Measurements from ENCODE around the gene ZNF580.

ZNF580 gene

DNA sequence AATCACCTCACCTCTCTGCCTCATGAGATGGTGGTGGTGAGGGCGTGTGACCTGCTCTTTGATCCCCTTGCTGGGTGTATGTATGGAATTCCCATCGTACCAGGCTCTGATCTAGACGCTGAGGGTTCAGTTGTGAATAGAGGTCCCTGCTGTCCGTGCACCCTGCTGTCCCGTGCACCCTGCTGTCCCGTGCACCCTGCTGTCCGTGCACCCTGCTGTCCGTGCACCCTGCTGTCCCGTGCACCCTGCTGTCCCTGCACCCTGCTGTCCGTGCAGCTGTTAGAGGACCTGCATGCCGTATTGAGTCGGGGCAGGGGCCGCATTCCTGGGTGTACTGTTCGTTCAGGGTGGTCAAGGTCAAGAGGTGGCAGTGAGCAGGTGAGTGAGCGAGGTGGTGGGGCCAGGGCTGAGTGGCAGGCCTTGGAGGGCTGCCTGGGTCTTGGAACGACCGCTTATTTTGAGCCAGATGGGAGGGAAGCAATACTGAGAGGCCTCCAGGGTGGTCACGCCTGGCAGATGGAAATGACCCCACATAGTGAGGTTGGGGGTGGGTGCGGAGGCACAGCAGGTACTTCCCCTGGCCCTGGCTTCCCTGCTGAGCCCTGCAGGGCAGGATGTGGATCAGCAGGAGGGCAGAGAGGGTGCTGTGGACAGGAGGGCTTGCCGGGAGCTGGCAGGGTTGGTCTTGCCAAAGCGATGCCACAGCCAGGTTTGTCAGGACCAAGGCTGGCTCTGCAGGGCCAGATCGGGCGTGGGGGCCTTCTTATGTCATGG, 29.7 kb downstream of the ZNF580 start:
- Histone ChIP-seq H3K27me3 (ENCODE audit: control insufficient read depth, insufficient read depth, low read length, poor library complexity, severe bottlenecking) (no peaks in the 10 kb centered on the region), H3K9me3 (ENCODE audit: control insufficient read depth, low read length) (no peaks in the 10 kb centered on the region), H3K4me1 (ENCODE audit: control insufficient read depth, insufficient read depth, low read length) (peaks cover 4% of the 10 kb centered on the region), H3K27ac (ENCODE audit: insufficient read depth, low read depth, low read length, poor library complexity, severe bottlenecking) (peak overlapping the region; percentile 11), H3K36me3 (ENCODE audit: control insufficient read depth, insufficient read depth, low read length) (peaks cover 44% of the 10 kb centered on the region), H3K4me3 (ENCODE audit: insufficient read depth, low read depth, low read length) (no peak overlapping the region)
- WGBS, 2 experiments = 93 to 94% methylated on average over 23 of the region's 23 CpGs

DNA sequence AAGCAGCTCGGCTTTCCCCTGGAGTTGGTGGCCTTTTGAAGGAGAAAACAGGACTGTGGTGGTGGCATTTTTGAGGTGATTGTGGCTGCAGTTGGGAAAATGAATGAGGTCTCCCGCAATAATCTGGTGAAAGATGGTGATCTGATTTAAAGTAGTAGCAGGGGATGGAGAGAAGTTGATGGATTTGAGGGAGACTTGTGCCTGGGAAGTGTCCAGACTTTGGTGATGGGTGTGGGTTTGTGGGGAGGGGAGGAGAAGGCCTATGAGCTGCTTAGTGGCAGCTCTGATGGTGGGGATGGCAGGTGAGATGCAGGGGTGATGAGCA, 30.2 kb downstream of the ZNF580 start:
- H3K36me3 ChIP-seq (ENCODE audit: control insufficient read depth, insufficient read depth, low read length) = peaks cover 41% of the 10 kb centered on the region
- 91 to 95% methylated on average over 2 of the region's 2 CpGs for WGBS, 2 experiments
- no peaks in the 10 kb centered on the region for H3K27me3 ChIP-seq (ENCODE audit: control insufficient read depth, insufficient read depth, low read length, poor library complexity, severe bottlenecking)
- peak overlapping the region; percentile 11 for H3K27ac ChIP-seq (ENCODE audit: insufficient read depth, low read depth, low read length, poor library complexity, severe bottlenecking)
- no peak overlapping the region for H3K4me3 ChIP-seq (ENCODE audit: insufficient read depth, low read depth, low read length)
- no peaks in the 10 kb centered on the region for H3K9me3 ChIP-seq (ENCODE audit: control insufficient read depth, low read length)
- H3K4me1 ChIP-seq (ENCODE audit: control insufficient read depth, insufficient read depth, low read length) = peaks cover 6% of the 10 kb centered on the region

DNA sequence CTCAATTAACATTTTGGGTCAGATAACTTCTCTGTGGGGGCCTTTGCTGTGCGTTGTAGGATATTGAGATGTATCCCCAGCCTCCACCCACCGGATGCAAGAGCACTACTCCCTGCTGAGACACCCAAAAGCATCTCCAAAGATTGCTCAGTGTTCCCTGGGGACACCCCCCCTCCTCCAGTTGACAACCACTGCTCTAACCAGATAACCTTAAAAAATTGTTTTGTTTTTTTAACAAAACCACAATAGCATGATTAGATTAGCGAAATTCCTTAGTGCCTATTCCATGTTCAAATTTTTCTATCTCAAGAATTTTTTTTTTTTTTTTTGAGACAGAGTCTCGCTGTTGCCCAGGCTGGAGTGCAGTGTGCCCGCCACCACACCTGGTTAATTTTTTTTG, 31.6 kb downstream of the ZNF580 start:
- Histone ChIP-seq H3K27ac (ENCODE audit: insufficient read depth, low read depth, low read length, poor library complexity, severe bottlenecking) (peak overlapping the region; percentile 13), H3K4me3 (ENCODE audit: insufficient read depth, low read depth, low read length) (no peak overlapping the region), H3K27me3 (ENCODE audit: control insufficient read depth, insufficient read depth, low read length, poor library complexity, severe bottlenecking) (no peaks in the 10 kb centered on the region), H3K36me3 (ENCODE audit: control insufficient read depth, insufficient read depth, low read length) (peaks cover 27% of the 10 kb centered on the region), H3K9me3 (ENCODE audit: control insufficient read depth, low read length) (no peaks in the 10 kb centered on the region), H3K4me1 (ENCODE audit: control insufficient read depth, insufficient read depth, low read length) (peaks cover 15% of the 10 kb centered on the region)
- WGBS, 2 experiments = 91 to 92% methylated on average over 5 of the region's 5 CpGs

DNA sequence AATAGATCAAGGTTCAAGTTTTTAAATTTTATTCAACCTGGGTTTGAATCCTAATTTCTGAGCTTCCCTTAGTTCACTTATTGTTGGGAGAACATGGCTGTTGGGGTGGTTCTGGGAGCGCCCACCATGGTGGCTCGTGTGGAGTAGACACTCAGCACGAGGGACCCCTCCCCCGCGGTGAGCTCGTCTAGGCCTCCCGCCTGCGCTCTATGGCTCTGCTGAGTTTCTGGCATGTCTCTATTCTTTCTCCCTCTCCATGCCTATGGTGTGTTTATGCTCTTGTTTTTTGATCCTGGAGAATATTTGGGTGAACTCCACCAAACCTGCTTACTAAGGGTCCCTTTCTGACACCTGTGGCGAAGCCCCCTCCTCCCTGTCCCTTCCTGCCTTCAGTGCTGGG, 32.7 kb downstream of the ZNF580 start:
- H3K4me1 ChIP-seq (ENCODE audit: control insufficient read depth, insufficient read depth, low read length) = peaks cover 15% of the 10 kb centered on the region
- H3K27ac ChIP-seq (ENCODE audit: insufficient read depth, low read depth, low read length, poor library complexity, severe bottlenecking) = peak overlapping the region; percentile 55
- peaks cover 17% of the 10 kb centered on the region for H3K36me3 ChIP-seq (ENCODE audit: control insufficient read depth, insufficient read depth, low read length)
- no peaks in the 10 kb centered on the region for H3K9me3 ChIP-seq (ENCODE audit: control insufficient read depth, low read length)
- H3K4me3 ChIP-seq (ENCODE audit: insufficient read depth, low read depth, low read length) = no peak overlapping the region
- no peaks in the 10 kb centered on the region for H3K27me3 ChIP-seq (ENCODE audit: control insufficient read depth, insufficient read depth, low read length, poor library complexity, severe bottlenecking)
- 81 to 84% methylated on average over 9 of the region's 9 CpGs for WGBS, 2 experiments

DNA sequence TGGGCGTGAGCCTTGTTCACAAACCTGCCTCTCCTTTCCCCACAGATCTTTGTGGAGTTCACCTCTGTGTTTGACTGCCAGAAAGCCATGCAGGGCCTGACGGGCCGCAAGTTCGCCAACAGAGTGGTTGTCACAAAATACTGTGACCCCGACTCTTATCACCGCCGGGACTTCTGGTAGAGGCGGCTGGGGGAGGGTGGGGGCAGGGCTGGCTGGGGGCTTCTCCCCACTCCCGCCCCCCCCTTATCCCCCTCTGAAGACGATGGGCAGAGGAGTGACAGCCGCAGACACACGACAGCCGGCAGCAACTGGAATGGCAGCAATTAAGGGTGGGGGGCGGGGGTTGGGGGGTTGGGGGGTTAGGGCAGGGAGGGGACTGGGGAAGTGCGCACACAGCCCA, 33.1 kb downstream of the ZNF580 start:
- H3K9me3 ChIP-seq (ENCODE audit: control insufficient read depth, low read length) = no peaks in the 10 kb centered on the region
- peaks cover 15% of the 10 kb centered on the region for H3K4me1 ChIP-seq (ENCODE audit: control insufficient read depth, insufficient read depth, low read length)
- H3K36me3 ChIP-seq (ENCODE audit: control insufficient read depth, insufficient read depth, low read length) = peaks cover 12% of the 10 kb centered on the region
- no peak overlapping the region for H3K4me3 ChIP-seq (ENCODE audit: insufficient read depth, low read depth, low read length)
- H3K27ac ChIP-seq (ENCODE audit: insufficient read depth, low read depth, low read length, poor library complexity, severe bottlenecking) = peak overlapping the region; percentile 55
- no peaks in the 10 kb centered on the region for H3K27me3 ChIP-seq (ENCODE audit: control insufficient read depth, insufficient read depth, low read length, poor library complexity, severe bottlenecking)
- 92 to 98% methylated on average over 9 to 10 of the region's 15 CpGs for WGBS, 2 experiments

DNA sequence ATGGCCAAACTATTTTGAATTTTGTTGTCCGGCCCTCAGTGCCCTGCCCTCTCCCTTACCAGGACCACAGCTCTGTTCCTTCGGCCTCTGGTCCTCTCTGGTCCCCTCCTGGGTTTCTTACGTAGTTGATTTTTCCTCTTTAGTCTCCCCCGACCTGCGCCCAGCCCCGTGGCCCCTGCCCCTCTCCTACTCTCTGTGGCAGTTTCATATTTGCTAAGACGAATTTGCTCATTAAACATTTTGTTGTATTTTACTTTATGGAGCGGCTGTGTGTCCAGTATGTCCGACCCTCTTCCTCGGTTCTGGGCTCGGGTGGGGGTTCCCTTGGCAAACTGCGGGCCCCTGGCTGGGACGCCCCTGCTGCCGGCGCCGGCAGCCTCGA, 33.6 kb downstream of the ZNF580 start:
- Histone ChIP-seq H3K4me1 (ENCODE audit: control insufficient read depth, insufficient read depth, low read length) (peaks cover 15% of the 10 kb centered on the region), H3K9me3 (ENCODE audit: control insufficient read depth, low read length) (no peaks in the 10 kb centered on the region), H3K27me3 (ENCODE audit: control insufficient read depth, insufficient read depth, low read length, poor library complexity, severe bottlenecking) (no peaks in the 10 kb centered on the region), H3K36me3 (ENCODE audit: control insufficient read depth, insufficient read depth, low read length) (peaks cover 12% of the 10 kb centered on the region), H3K27ac (ENCODE audit: insufficient read depth, low read depth, low read length, poor library complexity, severe bottlenecking) (peak overlapping the region; percentile 71), H3K4me3 (ENCODE audit: insufficient read depth, low read depth, low read length) (peak overlapping the region; percentile 65)
- WGBS, 2 experiments = 32 to 38% methylated on average over 17 of the region's 17 CpGs

DNA sequence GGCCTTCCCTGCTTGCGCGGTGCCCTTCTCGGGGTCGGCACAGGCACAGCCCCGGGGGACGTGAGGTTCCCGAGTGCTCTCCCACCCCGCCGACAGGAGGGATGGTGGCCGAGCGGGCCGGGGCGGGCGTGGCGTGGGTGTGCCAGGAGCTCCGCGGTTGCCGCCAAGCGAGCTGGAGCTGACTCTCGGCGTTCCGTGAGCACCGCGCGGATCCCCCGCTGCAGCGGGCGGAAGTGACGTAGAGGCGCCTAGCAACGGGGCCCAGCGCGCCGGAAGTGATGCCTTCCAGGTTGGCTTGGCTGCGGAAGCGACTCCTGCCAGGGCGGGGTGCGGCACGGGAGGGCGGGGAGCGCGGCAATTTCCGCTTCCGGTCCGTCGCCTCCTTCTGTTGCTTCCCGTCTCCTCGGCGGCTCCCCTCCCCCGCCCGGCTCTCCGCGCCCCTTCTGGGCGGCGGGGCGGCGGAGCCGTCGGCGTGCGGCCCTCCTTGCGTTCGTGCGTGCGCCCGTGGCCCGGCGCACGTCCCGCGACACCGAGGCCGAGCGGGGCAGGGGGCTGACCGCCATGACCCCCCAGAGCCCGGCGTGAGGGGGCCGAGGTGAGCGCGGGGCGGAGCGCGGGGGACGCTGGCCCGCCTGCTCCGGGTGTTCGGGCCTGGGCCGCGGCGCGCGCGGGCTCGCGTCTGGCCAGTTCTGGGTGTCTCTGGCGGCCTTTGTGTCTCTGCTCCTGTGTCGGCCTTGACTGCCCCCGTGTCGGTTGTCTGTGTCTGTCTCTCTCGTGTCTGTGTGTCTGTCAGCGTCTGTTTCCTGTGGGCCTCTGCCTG, 34.2 kb downstream of the ZNF580 start, which contains the start of gene EPN1:
Gene EPN1 (plus strand): TSS at position 386 of the 820 bp plus-strand sequence. CDS start 3,402 bp downstream, outside the sequence.
- H3K36me3 ChIP-seq (ENCODE audit: control insufficient read depth, insufficient read depth, low read length) = peaks cover 14% of the 10 kb centered on the region
- H3K9me3 ChIP-seq (ENCODE audit: control insufficient read depth, low read length) = no peaks in the 10 kb centered on the region
- peak within 1 kb of the TSS; percentile 71 for H3K27ac ChIP-seq (ENCODE audit: insufficient read depth, low read depth, low read length, poor library complexity, severe bottlenecking)
- peak within 1 kb of the TSS; percentile 65 for H3K4me3 ChIP-seq (ENCODE audit: insufficient read depth, low read depth, low read length)
- no peaks in the 10 kb centered on the region for H3K27me3 ChIP-seq (ENCODE audit: control insufficient read depth, insufficient read depth, low read length, poor library complexity, severe bottlenecking)
- H3K4me1 ChIP-seq (ENCODE audit: control insufficient read depth, insufficient read depth, low read length) = peaks cover 15% of the 10 kb centered on the region
- WGBS, 2 experiments = 1% methylated on average over 101 of the region's 101 CpGs

DNA sequence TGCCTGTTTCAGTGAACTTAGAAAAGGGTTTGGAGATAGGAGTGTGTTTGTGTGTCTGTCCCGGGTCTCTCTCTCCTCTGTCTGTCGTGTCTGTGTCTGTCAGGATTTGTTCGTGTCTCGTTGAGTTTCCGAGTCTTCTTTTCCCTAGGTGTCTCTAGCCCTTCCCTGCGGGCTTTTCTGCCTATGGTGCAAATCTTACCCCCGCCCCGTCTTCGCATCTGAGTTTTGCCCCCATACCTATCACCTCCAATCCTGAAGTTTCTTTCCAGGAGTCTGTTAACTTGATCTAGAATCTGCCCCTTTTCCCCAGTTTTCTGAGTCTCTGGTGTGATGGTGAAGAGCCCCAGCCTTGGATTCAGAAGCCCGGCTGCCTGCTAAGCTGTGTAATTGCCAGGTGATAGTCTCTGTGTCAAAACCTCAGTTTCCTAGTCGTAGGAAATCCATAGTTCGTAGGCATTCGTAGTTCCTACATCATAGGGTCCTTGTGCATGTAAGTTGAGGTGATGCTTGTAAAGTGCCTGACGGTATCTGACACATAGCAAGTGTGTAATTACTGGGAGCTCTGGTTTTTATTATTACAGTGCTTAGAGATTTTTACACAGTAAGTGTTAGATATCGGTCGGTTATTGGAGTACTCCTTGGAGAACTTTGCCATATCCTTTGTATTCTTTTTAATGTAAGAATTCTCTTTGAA, 35.0 kb downstream of the ZNF580 start:
- H3K27ac ChIP-seq (ENCODE audit: insufficient read depth, low read depth, low read length, poor library complexity, severe bottlenecking) = no peak overlapping the region
- H3K27me3 ChIP-seq (ENCODE audit: control insufficient read depth, insufficient read depth, low read length, poor library complexity, severe bottlenecking) = no peaks in the 10 kb centered on the region
- peaks cover 8% of the 10 kb centered on the region for H3K36me3 ChIP-seq (ENCODE audit: control insufficient read depth, insufficient read depth, low read length)
- peaks cover 15% of the 10 kb centered on the region for H3K4me1 ChIP-seq (ENCODE audit: control insufficient read depth, insufficient read depth, low read length)
- no peaks in the 10 kb centered on the region for H3K9me3 ChIP-seq (ENCODE audit: control insufficient read depth, low read length)
- 38 to 39% methylated on average over 16 of the region's 16 CpGs for WGBS, 2 experiments
- H3K4me3 ChIP-seq (ENCODE audit: insufficient read depth, low read depth, low read length) = peak overlapping the region; percentile 65

DNA sequence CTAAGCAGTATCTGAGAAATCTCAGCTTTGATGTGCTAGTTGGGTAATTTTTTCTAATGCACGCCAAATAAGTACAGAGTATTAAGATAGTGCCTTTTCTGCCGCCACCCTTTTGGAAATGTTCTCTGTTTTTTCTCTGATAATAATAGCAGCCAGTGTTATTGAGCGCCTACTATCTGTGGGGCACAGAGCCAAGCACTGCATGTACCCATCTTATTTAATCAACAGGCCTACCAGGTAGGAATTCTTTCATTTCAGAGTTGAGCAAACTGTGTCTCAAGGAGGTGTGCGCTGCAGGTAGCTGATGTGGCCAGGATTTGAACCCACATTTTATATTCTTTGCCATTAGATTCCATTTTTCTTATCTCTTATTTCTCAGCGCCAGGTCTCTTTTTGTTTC, 35.6 kb downstream of the ZNF580 start:
- no peak overlapping the region for H3K27ac ChIP-seq (ENCODE audit: insufficient read depth, low read depth, low read length, poor library complexity, severe bottlenecking)
- H3K4me3 ChIP-seq (ENCODE audit: insufficient read depth, low read depth, low read length) = peak overlapping the region; percentile 65
- H3K27me3 ChIP-seq (ENCODE audit: control insufficient read depth, insufficient read depth, low read length, poor library complexity, severe bottlenecking) = no peaks in the 10 kb centered on the region
- H3K9me3 ChIP-seq (ENCODE audit: control insufficient read depth, low read length) = no peaks in the 10 kb centered on the region
- WGBS, 2 experiments = 94 to 97% methylated on average over 5 of the region's 5 CpGs
- H3K36me3 ChIP-seq (ENCODE audit: control insufficient read depth, insufficient read depth, low read length) = peaks cover 8% of the 10 kb centered on the region
- peaks cover 15% of the 10 kb centered on the region for H3K4me1 ChIP-seq (ENCODE audit: control insufficient read depth, insufficient read depth, low read length)

Measured in ectodermal cell (in vitro differentiated cells).